ENCODE results near the gene EXOC6B.
"Not testable (repeated sequence)": the region's sequence is repeated elsewhere in the genome, so short reads cannot be mapped to it uniquely, and the experiment has no call there.

- not testable (repeated sequence) for TF ChIP-seq REST (IDR thresholded peaks at IDR 0.05); BHLHE40 (IDR thresholded peaks at IDR 0.05; ENCODE audit: low read depth, low read length); TP53 (CRISPR knock-in tag; IDR thresholded peaks at IDR 0.05); POLR2A (IDR thresholded peaks at IDR 0.05; ENCODE audit: low read length); KDM1A (IDR thresholded peaks at IDR 0.05; ENCODE audit: low read depth)
- TF ChIP-seq, protein P1, sequence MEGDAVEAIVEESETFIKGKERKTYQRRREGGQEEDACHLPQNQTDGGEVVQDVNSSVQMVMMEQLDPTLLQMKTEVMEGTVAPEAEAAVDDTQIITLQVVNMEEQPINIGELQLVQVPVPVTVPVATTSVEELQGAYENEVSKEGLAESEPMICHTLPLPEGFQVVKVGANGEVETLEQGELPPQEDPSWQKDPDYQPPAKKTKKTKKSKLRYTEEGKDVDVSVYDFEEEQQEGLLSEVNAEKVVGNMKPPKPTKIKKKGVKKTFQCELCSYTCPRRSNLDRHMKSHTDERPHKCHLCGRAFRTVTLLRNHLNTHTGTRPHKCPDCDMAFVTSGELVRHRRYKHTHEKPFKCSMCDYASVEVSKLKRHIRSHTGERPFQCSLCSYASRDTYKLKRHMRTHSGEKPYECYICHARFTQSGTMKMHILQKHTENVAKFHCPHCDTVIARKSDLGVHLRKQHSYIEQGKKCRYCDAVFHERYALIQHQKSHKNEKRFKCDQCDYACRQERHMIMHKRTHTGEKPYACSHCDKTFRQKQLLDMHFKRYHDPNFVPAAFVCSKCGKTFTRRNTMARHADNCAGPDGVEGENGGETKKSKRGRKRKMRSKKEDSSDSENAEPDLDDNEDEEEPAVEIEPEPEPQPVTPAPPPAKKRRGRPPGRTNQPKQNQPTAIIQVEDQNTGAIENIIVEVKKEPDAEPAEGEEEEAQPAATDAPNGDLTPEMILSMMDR (IDR thresholded peaks at IDR 0.05): not testable (repeated sequence)
- TF ChIP-seq, protein P2, sequence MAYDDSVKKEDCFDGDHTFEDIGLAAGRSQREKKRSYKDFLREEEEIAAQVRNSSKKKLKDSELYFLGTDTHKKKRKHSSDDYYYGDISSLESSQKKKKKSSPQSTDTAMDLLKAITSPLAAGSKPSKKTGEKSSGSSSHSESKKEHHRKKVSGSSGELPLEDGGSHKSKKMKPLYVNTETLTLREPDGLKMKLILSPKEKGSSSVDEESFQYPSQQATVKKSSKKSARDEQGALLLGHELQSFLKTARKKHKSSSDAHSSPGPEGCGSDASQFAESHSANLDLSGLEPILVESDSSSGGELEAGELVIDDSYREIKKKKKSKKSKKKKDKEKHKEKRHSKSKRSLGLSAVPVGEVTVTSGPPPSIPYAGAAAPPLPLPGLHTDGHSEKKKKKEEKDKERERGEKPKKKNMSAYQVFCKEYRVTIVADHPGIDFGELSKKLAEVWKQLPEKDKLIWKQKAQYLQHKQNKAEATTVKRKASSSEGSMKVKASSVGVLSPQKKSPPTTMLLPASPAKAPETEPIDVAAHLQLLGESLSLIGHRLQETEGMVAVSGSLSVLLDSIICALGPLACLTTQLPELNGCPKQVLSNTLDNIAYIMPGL (CRISPR knock-in tag; IDR thresholded peaks at IDR 0.05; ENCODE audit: borderline replicate concordance): not testable (repeated sequence)
Measured at GRCh38 chr2:72641221-72641620, 184.6 kb downstream of the EXOC6B start.
